GM18517 (cell line): ENCODE results near the gene VSTM4.

Experiments
- ATAC-seq: cut with Tn5 transposase; IDR thresholded peaks from one replicate; pipeline ENCODE4 v1.9.1; 2021; ENCODE audit warnings: mild to moderate bottlenecking, moderate library complexity; ENCODE audit not compliant: unreplicated experiment

The VSTM4 gene

DNA sequence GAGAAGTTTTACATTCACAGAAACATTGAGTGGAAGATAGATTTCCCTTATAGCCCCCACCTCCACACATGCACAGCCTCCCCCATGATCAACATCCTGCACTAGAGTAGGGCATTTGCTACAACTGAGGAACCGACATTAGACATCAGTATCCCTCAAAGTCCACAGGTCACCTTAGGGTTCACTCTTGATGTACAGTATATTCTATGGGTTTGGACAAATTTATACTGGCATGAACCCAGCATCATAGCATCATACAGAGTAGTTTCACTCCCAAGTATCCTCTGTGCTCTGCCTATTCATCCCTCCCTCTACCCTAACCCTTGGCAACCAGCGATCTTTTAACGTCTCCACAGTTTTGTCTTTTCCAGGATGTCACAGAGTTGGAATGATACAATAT is 64.4 kb downstream of the VSTM4 start:
- ATAC-seq: no peak

DNA sequence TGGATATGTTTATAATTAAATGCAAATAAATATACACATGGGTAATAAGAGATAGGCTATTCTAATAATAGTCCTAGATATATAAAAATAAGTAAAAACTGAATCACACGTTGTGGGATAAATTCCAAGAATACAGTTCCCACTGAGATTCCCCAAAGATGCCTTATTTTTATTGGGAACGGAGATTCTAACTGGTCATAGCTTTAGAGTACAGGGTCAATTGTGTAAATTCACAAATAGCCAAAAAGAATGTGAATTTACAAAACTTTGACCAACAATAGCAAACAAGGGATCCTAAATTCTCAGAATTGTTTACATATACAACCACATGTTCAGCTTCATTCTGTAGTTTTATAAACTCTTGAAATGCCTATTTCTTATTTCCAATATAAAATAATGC is 65.0 kb downstream of the VSTM4 start:
- ATAC-seq: no peak

DNA sequence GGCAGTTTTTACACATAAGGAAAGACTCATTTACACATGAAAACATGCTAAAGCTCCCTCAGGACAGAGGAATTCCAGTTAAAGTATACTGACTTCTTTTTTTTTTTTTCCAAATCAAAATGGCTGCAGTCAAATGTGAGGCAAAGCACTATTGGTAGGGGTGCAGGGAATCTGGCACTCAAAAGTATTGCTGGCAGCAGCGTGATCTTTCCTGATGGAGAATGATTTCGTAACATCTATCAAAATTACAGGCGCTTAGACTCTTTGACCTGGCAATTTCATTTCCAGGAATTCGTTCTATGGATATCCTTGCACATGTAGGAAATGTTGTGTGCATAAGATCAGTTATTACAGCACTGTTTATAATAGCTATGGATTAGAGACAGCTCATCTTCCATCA is 65.7 kb downstream of the VSTM4 start:
- no peak for ATAC-seq

DNA sequence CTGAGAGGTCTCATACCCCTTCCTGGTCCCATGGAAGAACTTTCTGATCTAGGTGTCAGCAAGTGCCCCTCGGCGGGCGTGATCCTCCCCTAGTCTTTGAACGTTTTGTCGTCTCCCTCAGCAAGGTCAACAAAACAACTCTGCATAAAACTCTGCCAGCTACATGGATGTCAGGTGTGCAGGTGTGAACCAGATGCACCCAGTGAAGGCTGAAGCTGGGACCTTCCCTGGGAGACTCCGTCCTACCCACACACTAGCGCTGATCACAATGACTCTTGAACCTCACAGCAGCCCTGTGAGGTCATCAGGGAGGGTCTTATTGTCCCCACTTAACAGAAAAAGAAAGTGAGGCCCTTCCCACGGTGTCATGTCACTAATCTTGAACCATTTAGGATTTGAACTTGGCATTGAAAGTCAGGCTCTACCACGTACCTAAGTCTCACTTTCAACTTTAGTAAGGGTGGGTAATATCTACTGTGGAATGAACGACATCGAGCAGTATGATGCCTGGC is 68.1 kb downstream of the VSTM4 start:
- no peak for ATAC-seq

DNA sequence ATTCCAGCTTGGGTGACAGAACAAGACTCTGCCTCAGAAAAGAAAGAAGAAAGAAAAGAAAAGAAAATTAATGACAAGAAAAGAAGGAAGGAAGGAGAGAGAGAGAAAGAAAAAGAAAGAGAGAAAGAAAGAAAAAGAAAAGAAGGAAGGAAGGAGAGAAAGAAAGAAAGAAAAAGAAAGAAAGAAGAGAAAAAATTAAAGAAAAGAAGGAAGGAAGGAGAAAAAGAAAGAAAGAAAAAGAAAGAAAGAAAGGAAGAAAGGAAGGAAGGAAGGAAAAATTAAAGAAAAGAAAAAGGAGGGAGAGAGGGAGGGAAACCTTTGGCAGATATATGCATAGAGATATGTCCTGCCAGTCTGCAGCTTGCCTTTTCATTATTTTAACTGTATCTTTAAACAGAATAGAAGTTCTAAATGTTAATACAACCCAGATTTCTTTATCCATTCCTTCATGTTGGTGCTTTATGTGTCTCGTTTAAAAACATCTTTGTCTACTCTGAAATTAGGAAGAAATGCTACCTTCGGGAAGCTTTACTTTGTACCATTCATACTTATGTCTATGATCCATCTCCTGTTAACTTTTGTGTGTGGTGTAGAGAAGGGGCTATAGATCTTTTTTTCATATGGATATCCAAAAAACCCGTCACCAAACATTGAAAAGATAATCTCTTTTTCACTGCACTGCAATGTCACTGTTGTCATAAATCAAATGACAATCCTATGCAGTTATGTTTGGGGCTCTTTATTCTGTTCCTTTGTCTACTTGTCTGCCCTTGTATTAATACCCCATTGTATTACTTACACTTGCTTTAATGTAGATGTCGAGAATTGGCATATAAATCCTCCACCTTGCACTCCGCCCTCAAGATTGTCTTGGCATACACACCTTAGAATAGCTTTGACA is 70.8 kb downstream of the VSTM4 start:
- no peak for ATAC-seq

DNA sequence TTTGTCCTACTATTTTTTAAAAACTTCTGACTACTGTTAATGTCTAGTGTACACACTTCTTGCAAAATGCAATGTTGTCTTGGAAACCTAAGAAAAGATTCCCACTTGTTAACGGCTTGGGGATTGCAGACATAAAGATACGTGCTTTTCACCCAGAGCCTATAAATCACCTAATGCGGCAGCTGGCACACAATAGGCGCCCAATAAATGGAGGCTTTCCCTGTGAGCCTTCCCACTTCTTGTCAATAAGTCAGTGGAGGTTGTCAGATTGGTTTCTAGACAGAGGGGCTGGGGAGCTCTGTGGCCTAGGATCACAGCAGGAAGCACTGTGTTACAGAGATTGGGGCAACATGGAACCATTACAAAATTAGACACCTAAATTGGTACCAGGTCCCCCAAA is 74.7 kb downstream of the VSTM4 start:
- no peak for ATAC-seq

DNA sequence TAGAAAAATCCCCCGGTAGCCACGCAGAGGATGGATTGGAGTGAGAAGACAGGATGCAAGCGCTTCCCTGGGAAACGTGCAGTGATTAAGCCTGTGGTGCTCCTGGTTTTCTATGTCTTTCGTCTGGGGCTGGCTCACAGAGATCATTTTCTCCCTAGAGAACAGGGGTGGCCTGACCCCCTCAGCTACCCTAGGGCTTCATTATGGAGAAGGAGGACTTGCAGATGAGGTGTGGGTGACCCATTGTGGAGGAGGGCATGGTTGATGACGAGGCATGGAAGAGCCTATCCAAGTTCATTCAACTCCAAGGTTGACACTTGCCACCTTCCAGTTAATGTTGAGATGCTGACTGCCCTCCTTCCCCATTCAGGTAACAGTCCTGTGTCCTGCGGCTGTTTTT is 75.9 kb downstream of the VSTM4 start:
- ATAC-seq: no peak

DNA sequence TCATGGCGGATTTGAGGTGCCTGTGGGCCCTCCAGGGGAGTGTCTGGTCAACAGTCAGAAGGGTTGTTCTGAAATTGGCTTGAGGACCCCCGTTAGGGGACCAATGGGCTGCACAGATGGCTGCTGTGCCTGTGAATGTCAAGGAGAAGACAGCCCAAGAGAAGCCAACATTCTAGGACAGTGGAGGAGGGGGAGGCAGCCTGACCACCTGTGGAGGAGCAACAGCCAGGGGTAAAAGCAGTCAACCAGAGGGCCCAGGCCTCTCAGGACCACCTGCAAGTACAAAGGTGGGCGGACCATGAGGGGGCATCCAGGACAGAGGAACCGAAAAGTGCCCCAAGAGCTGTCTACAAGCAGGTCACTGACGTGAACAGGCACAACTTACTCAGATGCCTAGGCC is 76.6 kb downstream of the VSTM4 start:
- no peak for ATAC-seq

DNA sequence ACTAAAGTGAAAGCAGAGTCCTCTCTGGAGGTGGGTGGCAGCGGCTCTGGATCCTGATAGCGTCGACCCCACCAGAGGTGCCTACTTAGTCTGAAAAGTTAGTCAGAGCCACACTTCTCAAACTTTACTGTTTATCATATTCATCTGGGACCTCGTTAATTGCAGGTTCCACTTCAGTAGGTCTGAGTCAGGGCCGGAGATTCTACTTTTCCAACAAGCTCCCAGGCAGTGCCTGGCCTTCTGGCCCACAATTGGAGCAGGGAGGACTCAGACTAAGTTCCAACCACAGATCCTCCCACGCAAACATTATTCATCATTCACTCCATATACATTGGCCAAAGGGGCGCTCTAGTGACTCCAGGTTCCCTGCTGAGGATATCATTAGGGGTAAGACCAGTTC is 78.1 kb downstream of the VSTM4 start:
- ATAC-seq: no peak

DNA sequence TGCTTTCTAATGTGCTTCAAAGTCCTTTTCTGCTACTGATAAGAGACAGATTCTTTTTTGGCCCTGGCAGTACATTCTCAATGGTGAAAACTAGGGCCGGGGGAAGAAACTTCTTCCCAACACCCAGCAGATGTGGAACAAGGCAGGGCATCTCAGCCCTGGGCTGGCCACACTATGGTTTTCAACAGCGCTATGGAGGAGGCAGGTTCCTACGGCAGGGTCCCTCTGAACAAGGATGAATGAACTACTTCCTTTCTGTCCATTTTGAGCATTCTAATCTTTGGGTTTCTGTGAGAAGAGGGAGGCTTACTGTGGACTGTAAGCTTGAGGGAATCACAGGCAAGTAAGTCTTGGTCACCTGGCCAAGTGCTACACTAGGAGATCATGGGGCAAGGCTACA is 78.7 kb downstream of the VSTM4 start:
- no peak for ATAC-seq

DNA sequence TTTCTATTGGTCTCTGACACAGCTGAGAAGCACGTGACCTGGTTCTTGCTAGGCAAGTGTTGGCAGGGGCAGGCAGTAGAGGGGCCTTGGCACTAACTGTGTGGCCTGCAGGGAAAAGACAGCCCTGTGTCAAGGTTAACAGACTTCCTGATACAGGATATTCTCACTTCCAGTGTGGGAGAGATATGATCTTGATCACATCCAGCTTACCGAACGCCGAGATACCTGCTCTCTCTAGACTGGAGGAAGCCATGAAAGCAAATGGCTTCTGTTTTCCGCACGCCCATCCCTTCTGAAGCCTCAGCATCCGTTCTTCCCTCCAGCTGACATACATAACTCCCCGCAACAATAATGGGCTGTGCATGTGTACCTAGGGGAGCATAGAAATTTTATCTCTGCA is 79.4 kb downstream of the VSTM4 start:
- no peak for ATAC-seq

DNA sequence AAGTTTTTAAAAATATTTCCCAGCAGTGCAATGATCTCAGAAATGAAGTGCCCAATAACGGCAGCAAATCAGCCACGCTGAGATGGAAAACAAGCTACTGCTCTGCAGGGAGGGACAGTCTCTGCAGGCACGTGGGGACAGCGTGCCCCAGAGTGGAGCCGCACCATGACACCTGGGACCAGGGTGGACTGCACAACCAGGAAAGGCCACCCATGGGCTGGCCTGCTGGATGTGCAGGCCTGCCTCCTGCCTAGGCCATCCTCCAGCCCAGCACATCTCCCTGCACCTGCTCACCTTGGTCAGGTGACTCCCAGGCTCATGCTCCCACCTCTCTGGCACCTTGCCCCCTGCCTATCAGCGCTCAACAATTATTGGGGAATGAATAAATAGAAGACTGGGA is 80.4 kb downstream of the VSTM4 start:
- ATAC-seq: no peak

DNA sequence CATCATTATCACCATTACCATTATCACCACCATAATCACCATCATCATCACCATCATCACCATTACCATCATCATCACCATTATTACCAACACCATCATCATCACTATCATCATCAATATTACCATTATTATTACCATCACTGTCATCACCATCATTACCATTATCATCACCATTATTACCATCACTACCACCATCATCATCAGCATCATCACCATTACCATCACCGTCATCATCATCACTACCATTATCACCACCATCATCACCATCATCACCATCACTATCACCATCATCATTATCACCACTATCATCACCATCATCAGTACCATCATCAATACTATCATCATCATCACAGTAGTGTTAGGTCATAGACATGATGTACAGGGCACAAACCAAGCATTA is 81.4 kb downstream of the VSTM4 start:
- no peak for ATAC-seq

DNA sequence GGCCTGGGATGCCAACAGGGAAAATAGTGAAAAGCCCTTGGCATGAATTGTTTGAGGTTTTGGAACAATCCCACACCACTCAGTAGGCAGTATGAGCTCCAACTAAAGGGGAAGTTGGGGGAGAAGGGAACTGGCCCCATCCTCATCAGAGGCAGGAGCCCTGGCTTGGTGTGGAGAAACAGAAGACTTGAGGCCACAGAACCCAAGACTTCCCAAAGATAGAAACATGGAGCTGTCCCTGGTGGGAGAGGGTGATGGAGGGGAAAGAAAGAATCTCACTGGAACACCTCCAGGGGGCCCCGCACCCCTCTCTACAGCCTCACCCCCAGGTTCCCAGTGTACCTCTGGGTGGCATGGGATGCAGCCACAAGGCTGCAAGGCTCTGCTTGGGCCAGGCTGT is 85.7 kb downstream of the VSTM4 start:
- ATAC-seq: no peak

DNA sequence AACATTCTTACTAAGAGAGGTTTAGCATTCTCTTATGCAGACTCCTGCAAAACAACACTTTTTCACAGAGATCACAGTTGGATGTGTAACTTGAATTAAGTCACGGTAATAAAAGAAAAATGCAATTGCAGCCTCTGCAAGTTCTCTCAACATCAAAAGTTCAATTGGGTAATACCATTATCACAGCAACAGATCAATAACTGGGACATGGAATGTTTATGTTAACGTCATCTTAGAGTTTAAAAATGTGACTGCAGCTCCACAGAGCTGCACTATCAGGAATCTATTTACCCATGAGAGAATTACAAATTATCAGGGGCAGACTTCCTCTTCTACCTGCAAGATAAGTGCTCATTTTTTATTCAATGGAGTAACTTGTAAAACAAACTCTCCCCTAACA is 86.7 kb downstream of the VSTM4 start:
- ATAC-seq: no peak

DNA sequence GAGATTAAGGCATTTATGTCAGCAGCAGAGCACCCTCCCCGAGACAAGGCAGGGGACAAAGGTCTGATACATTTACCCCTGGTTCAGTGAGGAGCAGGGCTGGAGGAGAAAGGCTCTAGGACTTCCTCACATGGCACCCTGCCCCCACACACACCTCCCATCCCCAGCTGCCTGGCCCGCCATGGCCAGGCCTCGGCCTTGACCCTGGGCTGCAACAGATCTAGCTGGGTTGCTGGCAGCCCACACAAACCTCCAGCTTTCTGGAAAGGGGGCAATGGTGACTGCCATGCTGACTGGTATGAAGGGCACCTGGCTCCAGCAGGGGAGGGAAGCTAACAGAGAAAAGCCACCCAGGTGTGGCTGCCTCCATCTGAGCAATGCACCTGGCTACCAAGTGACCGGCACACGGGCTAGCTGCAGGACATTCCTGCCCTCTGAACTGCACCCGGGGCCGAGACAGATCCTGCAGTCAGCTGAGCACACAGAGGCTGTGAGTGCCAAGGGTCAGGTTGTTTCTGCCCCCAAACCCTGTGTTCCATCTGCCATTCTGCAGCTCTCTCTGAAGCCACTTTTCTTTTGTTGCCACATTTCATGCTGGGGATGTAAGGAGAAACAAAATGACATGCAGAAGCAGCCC is 89.9 kb downstream of the VSTM4 start:
- ATAC-seq: no peak

DNA sequence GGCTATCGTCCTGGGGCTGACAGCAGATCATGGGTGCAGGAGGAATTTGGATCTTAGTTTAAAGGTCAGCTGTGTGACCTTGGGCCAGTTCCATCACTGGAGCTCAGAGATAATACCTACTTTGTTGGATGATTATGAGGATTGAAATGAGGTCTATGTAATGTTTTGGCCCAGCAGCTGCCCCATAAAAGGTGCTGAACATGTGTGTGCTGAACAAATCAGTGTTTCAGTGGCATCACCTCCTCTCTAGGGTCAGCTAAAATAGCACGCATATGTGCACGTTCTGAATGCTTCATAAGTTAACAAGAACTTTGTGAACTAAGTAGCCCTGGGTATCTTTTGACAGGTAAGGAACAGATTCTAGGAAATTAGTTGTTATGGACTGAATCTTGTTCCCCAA is 90.8 kb downstream of the VSTM4 start:
- ATAC-seq: no peak

DNA sequence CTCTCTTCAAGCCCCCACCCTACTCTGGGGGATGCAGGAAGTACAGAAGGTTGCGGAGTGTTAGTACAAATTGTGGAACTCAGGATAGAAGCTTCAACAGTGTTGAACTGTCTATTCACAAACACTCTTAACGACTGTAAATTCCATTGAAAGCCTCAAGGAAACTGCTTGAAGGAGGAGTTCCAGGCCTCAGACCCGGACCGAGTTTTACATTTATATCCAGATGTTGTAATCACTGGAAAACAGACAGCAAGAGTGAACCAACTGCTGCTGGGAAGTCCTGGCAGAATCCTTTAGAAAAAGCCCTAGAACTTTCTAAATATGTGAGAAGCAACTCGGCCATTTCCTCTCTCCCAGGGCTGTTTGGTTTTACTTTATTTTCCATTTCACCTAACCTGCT is 91.6 kb downstream of the VSTM4 start:
- no peak for ATAC-seq

DNA sequence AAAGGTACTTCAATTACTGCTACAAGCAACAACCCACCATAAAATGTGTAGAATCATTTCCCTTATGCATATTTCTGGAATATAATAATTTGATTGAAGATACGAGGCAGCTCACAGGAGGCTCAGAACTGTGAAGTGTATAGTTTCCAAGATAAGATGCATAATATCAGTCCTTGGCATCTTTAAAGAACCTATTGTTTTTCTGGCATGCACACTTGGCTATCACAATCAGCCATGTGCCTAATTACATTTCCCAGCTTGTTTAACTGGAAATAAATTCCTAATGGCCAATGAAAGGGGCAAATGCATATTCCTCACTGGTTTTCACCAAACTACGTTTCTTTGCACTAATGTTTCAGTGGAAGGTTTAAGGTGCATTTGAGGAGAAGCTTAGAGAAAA is 92.3 kb downstream of the VSTM4 start:
- no peak for ATAC-seq

DNA sequence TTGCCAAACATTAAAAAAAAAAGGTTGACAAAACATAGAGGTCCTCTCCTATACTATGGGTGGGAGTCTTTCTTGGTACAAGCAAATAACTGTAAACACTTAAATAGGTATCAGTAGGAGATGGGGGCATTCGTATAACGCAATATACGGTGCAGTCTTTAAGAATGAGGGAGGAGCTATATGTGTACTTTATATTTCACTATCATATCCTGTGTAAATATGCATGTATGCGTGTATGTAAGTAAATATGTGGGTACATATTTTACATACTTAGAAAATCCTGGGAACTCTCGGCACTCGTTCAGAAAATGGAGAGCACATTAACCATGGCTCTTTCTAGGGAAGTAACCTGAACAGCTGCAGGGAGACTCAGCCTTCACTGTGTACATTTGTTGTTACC is 93.6 kb downstream of the VSTM4 start:
- no peak for ATAC-seq

DNA sequence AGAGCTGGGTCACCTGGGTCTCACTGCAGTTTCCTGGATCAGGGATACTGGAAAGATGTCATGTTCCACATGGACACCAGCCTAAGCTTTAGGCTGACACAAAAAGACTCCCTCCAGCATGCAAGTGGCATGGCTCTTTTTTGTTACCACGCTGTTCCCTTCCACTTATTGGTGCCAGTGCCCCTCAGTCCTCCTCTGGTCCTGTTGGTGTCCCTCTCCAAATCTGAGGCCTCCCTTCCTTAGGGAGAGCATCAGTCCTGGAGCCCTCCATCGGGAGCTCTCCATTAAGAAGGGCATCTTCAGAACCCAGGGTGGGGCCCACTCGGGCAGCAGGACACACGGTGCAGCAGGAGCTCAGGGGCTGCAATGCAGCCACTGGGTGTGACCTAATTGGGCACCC is 99.6 kb downstream of the VSTM4 start:
- no peak for ATAC-seq

DNA sequence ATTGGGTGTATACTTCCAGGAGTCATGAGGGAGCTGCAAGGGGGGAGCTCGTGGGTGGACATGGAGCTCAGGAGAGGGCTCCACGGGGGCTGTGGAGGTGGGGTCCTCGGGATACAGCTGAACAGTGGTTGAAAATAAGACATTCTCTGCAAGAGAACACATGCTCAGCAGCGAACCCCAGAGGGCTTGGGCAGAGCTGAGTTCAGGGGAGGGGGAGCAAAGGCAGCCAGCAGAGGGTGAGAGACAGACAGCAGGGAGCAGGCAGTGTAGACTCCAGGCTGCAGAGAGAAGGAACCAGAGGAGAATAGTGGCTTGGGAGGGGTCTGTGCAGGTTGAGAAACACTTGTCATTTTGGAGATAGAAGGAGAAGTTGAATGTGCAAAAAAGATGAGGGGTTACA is 102.7 kb downstream of the VSTM4 start:
- ATAC-seq: no peak
